ENCODE data around the gene TNIP2.

GRCh38 chr4:2745516-2745915 lies 10.6 kb downstream of the TNIP2 start:
- TF ChIP-seq CTCF (conservative IDR thresholded peaks at IDR 0.05; ENCODE audit: low read length) (no peak), EZH2phosphoT487 (IDR thresholded peaks at IDR 0.05; ENCODE audit: borderline replicate concordance, low read depth, low read length) (no peak)
